ENCODE measurements around the gene TOM1L2.

GRCh38 chr17:17989081-17989480 lies 16.9 kb upstream of the TOM1L2 start:
- TF ChIP-seq CTCF (conservative IDR thresholded peaks at IDR 0.05 in 1 of 2, IDR thresholded peaks at IDR 0.05 in 1 of 2; ENCODE audit: low read depth in 1 of 2, low read length in 2 of 2), result no peak
- no peak for TF ChIP-seq EZH2 (IDR thresholded peaks at IDR 0.05; ENCODE audit: low read length, missing control alignments)

Measured in fibroblast of lung (primary cell).